HG02938 (cell line): ENCODE measurements around the gene SORBS2.
"Not testable (repeated sequence)": the region's sequence is repeated elsewhere in the genome, so short reads cannot be mapped to it uniquely, and the experiment has no call there.

Source experiments
- ATAC-seq: cut with Tn5 transposase; IDR thresholded peaks from one replicate; pipeline ENCODE4 v1.9.1; 2021; ENCODE audit warnings: mild to moderate bottlenecking, moderate library complexity; ENCODE audit not compliant: unreplicated experiment

SORBS2 gene

GRCh38 chr4:185811509-185812364 is at the start of gene SORBS2:
Gene SORBS2, minus strand, starts transcription at chr4:185812194. Its CDS starts 121,623 bp downstream, at chr4:185690571.
- ATAC-seq: peak; percentile 81

GRCh38 chr4:185859111-185859510 is 47.1 kb upstream of the SORBS2 start:
- no peak for ATAC-seq

GRCh38 chr4:185857561-185857960 is 45.6 kb upstream of the SORBS2 start:
- not testable (repeated sequence) for ATAC-seq

- ATAC-seq: no peak
Observed at GRCh38 chr4:185853841-185854240, 41.8 kb upstream of the SORBS2 start.

GRCh38 chr4:185852961-185853360 is 41.0 kb upstream of the SORBS2 start:
- no peak for ATAC-seq

GRCh38 chr4:185849664-185850550 is 37.9 kb upstream of the SORBS2 start:
- ATAC-seq: no peak

GRCh38 chr4:185847352-185848097 is 35.5 kb upstream of the SORBS2 start:
- no peak for ATAC-seq

GRCh38 chr4:185846505-185847150 is 34.6 kb upstream of the SORBS2 start:
- ATAC-seq: no peak

GRCh38 chr4:185845966-185846365 is 34.0 kb upstream of the SORBS2 start:
- no peak for ATAC-seq

GRCh38 chr4:185841451-185841850 is 29.5 kb upstream of the SORBS2 start:
- ATAC-seq: no peak

- ATAC-seq: no peak
Observed at GRCh38 chr4:185840953-185841352, 29.0 kb upstream of the SORBS2 start.

GRCh38 chr4:185840201-185840600 is 28.2 kb upstream of the SORBS2 start:
- no peak for ATAC-seq

GRCh38 chr4:185839770-185840169 is 27.8 kb upstream of the SORBS2 start:
- ATAC-seq: no peak

- no peak for ATAC-seq
Observed at GRCh38 chr4:185839194-185839712, 27.3 kb upstream of the SORBS2 start.

- ATAC-seq: no peak
Observed at GRCh38 chr4:185838514-185839193, 26.7 kb upstream of the SORBS2 start.

- ATAC-seq: no peak
Observed at GRCh38 chr4:185838104-185838452, 26.1 kb upstream of the SORBS2 start.

- ATAC-seq: no peak
Observed at GRCh38 chr4:185837415-185838103, 25.6 kb upstream of the SORBS2 start.

GRCh38 chr4:185836241-185837084 is 24.5 kb upstream of the SORBS2 start:
- no peak for ATAC-seq
